GM18951 (cell line): ENCODE data around the gene EPHA3.

Source experiments
- POLR2A ChIP-seq: IDR thresholded peaks from 4 replicates; pipeline ENCODE4 v1.6.1; 2011; ENCODE audit warnings: mild to moderate bottlenecking; ENCODE audit not compliant: insufficient read length, insufficient read depth; ENCODE audit errors: extremely low read depth
- in situ Hi-C: fragments of 300-500 bp; cut with MboI; formaldehyde crosslinking; loops from one replicate; pipeline ENCODE4 v1.12.0; 2022; ENCODE audit warnings: low sequenced_read_pairs, mixed read lengths, inconsistent platforms; ENCODE audit not compliant: unreplicated experiment

The EPHA3 gene

GRCh38 chr3:89447243-89447642 is 339.8 kb downstream of the EPHA3 start:
- in situ Hi-C loops = no loop called here
- no peak for TF ChIP-seq POLR2A

- in situ Hi-C loops = no loop called here
- TF ChIP-seq POLR2A = no peak
Observed at GRCh38 chr3:89449086-89449485, 341.7 kb downstream of the EPHA3 start.

- in situ Hi-C loops = no loop called here
- TF ChIP-seq POLR2A = no peak
Observed at GRCh38 chr3:89452066-89452465, 344.6 kb downstream of the EPHA3 start.

GRCh38 chr3:89455240-89455639 is 347.8 kb downstream of the EPHA3 start:
- in situ Hi-C loops = no loop called here
- no peak for TF ChIP-seq POLR2A

GRCh38 chr3:89467898-89468363 is 360.5 kb downstream of the EPHA3 start:
- in situ Hi-C loops = no loop called here
- TF ChIP-seq POLR2A = no peak

GRCh38 chr3:89472101-89472500 is 364.7 kb downstream of the EPHA3 start:
- TF ChIP-seq POLR2A = no peak
- in situ Hi-C loops = no loop called here

GRCh38 chr3:89474333-89475130 is 367.1 kb downstream of the EPHA3 start:
- in situ Hi-C loops = no loop called here
- TF ChIP-seq POLR2A = no peak

- in situ Hi-C loops = no loop called here
Observed at GRCh38 chr3:89488800-89489580, 381.6 kb downstream of the EPHA3 start.

GRCh38 chr3:89490129-89490528 is 382.7 kb downstream of the EPHA3 start:
- in situ Hi-C loops = no loop called here
- TF ChIP-seq POLR2A = no peak

More at GRCh38 chr3:89488800-89489580, 381.6 kb downstream of the EPHA3 start:
- TF ChIP-seq POLR2A = no peak

GRCh38 chr3:89494734-89495133 is 387.3 kb downstream of the EPHA3 start:
- in situ Hi-C loops = no loop called here
- TF ChIP-seq POLR2A = no peak

- in situ Hi-C loops = no loop called here
- no peak for TF ChIP-seq POLR2A
Observed at GRCh38 chr3:89503891-89504391, 396.5 kb downstream of the EPHA3 start.

GRCh38 chr3:89504432-89504831 is 397.0 kb downstream of the EPHA3 start:
- in situ Hi-C loops = no loop called here
- no peak for TF ChIP-seq POLR2A

- in situ Hi-C loops = no loop called here
- no peak for TF ChIP-seq POLR2A
Observed at GRCh38 chr3:89506462-89507103, 399.2 kb downstream of the EPHA3 start.
